Uterus (tissue), 2 donors: ENCODE measurements around the gene EFHC1.

Source experiments
- POLR2A ChIP-seq, 2 donors: fragments of 450-650 bp; IDR thresholded peaks; one replicate each; pipeline ENCODE4 v1.6.1; 2016; ENCODE audit warnings: antibody characterized with exemption in 2 of 2, mild to moderate bottlenecking in 1 of 2, moderate library complexity in 1 of 2
- TF ChIP-seq, protein P1 (sequence below), 4 experiments: fragments of 200-600 bp in 2 of 4; fragments of 450-650 bp in 2 of 4; sonication (generic) in 2 of 4; IDR thresholded peaks; one replicate each; pipeline ENCODE4 v1.5.1; 2016 to 2019; ENCODE audit warnings: antibody characterized with exemption in 4 of 4, mild to moderate bottlenecking in 2 of 4, moderate library complexity in 1 of 4

DNA sequence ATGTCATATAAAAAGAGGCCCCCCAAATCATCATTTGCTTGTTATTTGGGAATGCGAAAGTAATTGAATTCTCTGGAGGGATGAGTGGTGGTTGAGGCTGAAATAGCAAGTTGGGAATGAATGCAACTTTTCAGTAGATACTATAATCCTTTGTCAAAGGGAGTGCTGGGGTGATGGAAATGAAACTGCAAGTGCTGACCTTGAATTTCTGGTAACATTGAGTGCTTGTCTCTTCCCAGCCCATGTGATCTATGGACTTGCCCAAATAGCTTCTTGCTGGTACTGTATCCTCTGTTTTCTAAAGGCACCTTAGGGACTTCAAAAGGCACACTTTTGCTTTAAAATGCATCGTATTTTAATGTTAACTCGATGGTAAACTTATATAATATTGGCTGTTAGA lies 43.4 kb upstream of the EFHC1 start:
- TF ChIP-seq POLR2A (IDR thresholded peaks at IDR 0.05), result no peak
- TF ChIP-seq, protein P1, sequence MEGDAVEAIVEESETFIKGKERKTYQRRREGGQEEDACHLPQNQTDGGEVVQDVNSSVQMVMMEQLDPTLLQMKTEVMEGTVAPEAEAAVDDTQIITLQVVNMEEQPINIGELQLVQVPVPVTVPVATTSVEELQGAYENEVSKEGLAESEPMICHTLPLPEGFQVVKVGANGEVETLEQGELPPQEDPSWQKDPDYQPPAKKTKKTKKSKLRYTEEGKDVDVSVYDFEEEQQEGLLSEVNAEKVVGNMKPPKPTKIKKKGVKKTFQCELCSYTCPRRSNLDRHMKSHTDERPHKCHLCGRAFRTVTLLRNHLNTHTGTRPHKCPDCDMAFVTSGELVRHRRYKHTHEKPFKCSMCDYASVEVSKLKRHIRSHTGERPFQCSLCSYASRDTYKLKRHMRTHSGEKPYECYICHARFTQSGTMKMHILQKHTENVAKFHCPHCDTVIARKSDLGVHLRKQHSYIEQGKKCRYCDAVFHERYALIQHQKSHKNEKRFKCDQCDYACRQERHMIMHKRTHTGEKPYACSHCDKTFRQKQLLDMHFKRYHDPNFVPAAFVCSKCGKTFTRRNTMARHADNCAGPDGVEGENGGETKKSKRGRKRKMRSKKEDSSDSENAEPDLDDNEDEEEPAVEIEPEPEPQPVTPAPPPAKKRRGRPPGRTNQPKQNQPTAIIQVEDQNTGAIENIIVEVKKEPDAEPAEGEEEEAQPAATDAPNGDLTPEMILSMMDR (IDR thresholded peaks at IDR 0.05), result no peak
